Activated naive CD8-positive, alpha-beta T cell treated with anti-CD3 and anti-CD28 coated beads for 36 hours (primary cell): ENCODE measurements around the gene USH1C. TPM values are rescaled to one million over a fixed set of nuclear protein-coding genes. Genes with fewer than 3 reads are reported as not detected.

Experiments used
- DNase-seq: peaks from one replicate; pipeline ENCODE4 v3.0.0; 2021
- H3K27ac Mint-ChIP-seq: one replicate; pipeline ENCODE4 v1.8.0; 2022; ENCODE audit warnings: mild to moderate bottlenecking, moderate library complexity, mixed read lengths
- H3K27me3 Mint-ChIP-seq: one replicate; pipeline ENCODE4 v1.8.0; 2022; ENCODE audit warnings: mild to moderate bottlenecking, mixed read lengths
- H3K36me3 Mint-ChIP-seq: one replicate; pipeline ENCODE4 v1.8.0; 2021; ENCODE audit warnings: mild to moderate bottlenecking, mixed read lengths
- H3K4me1 Mint-ChIP-seq: one replicate; pipeline ENCODE4 v1.8.0; 2021; ENCODE audit warnings: mixed read lengths
- H3K4me3 Mint-ChIP-seq: one replicate; pipeline ENCODE4 v1.8.0; 2022; ENCODE audit warnings: mild to moderate bottlenecking, moderate library complexity, mixed read lengths
- H3K9me3 Mint-ChIP-seq: one replicate; pipeline ENCODE4 v1.8.0; 2022; ENCODE audit warnings: mixed read lengths
- total RNA-seq, 2 experiments: library from RNA; stranded (reverse); gene quantifications; one replicate each; pipeline ENCODE4 v1.2.3, GENCODE V29; 2021

USH1C gene
- total RNA-seq, 2 experiments from 2014 or later = not detected

DNA sequence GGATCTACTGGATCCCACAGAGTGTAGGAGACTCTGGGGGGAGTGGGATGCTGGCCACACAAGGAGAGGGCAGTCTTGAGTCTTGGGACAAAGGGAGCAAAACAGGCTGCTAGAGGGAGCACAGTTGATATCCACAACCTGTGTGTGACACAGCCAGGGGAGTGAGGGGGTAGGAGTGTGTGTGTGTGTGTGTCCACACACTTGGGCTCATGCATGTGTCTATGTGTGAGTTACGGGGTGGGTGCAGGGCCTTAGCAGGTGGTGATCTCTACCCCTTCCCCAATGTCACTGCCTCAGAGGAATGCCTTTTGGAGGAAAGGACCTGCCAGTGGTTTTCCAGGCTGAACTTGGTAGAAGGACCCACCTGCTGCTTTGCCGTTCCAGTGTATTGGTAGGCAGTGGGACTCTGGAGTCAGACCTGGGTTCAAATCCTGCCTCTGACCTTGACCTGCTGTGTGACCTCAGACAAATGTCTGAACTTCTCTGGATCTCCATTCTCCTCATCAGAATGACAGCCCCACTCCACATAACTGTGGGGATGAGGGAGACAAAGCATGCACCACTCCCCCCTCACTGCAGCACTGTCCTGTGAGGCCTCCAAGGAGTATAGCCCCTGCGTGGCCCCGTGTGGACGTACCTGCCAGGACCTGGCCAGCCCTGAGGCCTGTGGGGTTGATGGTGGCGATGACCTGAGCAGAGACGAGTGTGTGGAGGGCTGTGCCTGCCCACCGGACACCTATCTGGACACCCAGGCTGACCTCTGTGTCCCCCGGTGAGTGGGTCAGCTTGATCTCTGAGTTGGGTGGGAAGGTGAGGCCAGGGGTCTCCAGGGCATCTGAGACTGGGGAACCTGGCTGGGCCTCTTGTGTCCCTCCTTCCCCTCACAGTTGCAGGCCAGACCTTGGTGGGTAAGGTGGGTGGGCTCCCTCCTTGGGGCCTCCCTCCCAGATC, 30.2 kb upstream of the USH1C start:
- H3K27ac Mint-ChIP-seq = no peak overlapping the region
- H3K4me3 Mint-ChIP-seq = no peak overlapping the region
- H3K9me3 Mint-ChIP-seq = no peaks in the 10 kb centered on the region
- H3K36me3 Mint-ChIP-seq = no peaks in the 10 kb centered on the region
- H3K4me1 Mint-ChIP-seq = peaks cover 4% of the 10 kb centered on the region
- DNase-seq = no peak
- H3K27me3 Mint-ChIP-seq = no peaks in the 10 kb centered on the region

DNA sequence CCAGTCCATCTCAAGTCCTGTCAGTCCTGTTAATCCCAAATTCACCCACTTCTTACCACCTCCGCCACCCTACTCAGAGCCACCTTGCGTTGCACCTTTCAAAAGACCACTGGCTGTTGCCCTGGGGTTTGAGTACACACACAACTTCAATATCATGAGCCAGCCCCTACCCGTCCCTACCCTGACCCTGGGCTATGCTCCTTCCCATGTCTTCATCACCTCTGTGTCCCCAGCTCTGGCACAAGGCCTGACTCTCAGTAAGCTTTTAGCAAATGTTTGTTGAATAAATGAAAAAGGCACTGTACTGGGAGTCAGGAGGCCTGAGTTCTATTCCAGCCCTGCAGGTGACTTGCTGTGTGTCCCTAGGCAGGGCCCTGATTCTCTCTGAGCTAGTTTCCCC, 29.3 kb upstream of the USH1C start:
- Mint-ChIP-seq H3K27me3 (no peaks in the 10 kb centered on the region), H3K9me3 (no peaks in the 10 kb centered on the region), H3K27ac (no peak overlapping the region), H3K4me3 (no peak overlapping the region), H3K36me3 (no peaks in the 10 kb centered on the region), H3K4me1 (peaks cover 6% of the 10 kb centered on the region)
- no peak for DNase-seq

DNA sequence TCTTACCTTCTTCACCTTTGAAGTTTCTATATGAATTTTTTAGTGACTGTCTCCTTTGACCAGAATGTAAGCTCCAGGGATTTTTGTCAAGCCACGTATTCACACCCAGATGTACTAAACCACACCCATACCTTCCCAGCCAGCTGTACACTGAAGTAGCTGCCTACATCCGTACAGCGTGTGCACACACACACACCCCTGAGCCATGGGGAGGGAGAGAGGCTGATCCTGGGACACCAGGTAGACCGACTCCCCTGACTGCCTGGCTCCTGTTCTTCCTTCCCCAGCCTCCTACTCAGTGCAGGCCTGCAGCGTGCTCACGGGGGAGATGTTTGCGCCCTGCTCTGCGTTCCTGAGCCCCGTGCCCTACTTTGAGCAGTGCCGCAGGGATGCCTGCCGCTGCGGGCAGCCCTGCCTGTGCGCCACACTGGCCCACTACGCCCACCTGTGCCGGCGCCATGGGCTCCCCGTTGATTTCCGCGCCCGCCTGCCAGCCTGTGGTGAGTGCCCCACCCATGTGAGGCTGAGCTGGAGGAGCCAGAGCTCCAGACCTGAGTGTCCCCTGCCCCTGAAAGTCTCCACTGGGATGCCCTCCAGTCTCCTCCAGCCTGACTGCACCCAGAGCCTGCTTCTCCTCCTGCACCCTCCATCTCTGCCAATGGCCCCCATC, 28.7 kb upstream of the USH1C start:
- no peak for DNase-seq
- H3K27ac Mint-ChIP-seq = no peak overlapping the region
- no peaks in the 10 kb centered on the region for H3K27me3 Mint-ChIP-seq
- H3K4me3 Mint-ChIP-seq = no peak overlapping the region
- no peaks in the 10 kb centered on the region for H3K36me3 Mint-ChIP-seq
- H3K4me1 Mint-ChIP-seq = peaks cover 8% of the 10 kb centered on the region
- no peaks in the 10 kb centered on the region for H3K9me3 Mint-ChIP-seq

DNA sequence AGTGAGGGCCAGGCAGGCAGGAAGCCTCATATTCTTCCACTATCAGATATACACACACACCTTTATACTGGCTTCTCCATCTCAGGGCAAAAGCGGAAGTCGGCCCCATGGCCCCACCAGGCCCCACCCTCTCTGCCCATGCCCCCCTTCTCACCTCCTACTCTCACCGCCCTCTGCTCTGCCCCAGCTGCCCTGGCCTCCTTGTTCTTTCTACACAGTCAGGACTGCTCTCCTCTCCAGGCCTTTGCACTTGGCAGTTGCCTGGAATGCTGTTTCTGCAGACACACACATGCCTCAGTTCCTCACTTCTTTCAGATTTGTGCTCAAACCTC, 28.1 kb upstream of the USH1C start:
- no peaks in the 10 kb centered on the region for H3K27me3 Mint-ChIP-seq
- H3K36me3 Mint-ChIP-seq = no peaks in the 10 kb centered on the region
- no peaks in the 10 kb centered on the region for H3K9me3 Mint-ChIP-seq
- H3K4me1 Mint-ChIP-seq = peaks cover 8% of the 10 kb centered on the region
- H3K27ac Mint-ChIP-seq = no peak overlapping the region
- no peak for DNase-seq
- H3K4me3 Mint-ChIP-seq = no peak overlapping the region

DNA sequence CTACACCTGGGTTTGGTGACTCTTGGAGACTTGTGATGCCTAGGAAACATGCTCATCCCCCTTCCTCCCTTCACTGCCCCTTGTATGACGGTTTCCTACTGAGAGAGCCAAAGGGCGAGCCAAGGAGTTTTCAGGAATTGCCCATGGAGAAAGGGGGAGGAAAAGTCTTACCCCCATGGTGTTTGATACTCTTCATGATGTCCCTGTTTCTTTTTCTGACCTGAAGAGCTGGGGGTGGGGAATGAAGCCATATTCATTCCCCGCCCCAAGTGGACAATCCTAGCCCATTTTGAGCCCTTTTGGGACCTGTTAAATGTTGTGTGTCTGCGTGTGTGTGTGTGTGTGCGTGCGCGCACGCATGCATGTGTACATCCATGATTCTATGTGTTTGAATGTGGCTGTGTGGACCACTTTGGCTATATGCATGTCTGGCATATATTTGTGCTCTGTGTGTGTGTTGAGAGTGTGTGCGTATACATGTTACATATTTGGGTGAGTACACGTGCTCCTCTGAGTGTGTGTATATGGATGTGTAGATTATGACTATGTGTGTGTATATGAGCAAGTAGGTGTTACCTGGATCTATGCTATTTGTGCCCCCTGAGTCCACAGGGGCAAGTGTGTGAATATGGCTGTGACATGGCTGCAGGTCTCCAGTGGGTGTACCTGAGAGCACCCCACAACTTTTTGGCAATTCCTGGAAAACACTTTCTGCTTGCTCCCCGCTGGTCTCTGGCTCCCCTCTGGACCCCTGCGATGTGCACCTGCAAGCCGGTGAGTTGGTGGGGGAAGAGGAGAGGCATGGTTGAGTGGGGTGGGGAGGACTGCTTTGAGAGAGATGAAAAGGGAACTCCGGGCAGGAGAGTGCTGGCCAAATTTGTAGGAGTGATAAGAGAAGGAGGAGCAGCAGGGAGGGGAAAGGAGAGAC, 27.5 kb upstream of the USH1C start:
- H3K27ac Mint-ChIP-seq = no peak overlapping the region
- no peak for DNase-seq
- peaks cover 8% of the 10 kb centered on the region for H3K4me1 Mint-ChIP-seq
- H3K27me3 Mint-ChIP-seq = no peaks in the 10 kb centered on the region
- no peaks in the 10 kb centered on the region for H3K9me3 Mint-ChIP-seq
- H3K36me3 Mint-ChIP-seq = no peaks in the 10 kb centered on the region
- no peak overlapping the region for H3K4me3 Mint-ChIP-seq

DNA sequence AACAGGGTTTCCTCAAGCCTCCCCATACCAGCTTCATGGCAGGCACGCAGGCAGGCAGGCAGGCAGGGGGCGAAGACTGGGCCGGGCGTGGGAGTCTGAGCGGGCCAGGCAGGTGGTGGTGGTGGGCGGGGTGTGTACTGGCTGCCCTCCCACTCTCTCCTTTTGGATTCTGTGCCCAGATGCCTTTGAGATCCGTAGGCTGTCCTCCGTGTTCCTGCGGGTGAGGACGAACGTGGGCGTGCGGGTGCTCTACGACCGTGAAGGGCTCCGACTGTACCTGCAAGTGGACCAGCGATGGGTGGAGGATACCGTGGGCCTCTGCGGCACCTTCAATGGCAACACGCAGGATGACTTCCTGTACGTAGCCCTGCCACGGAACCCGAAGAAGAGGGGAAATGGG, 25.8 kb upstream of the USH1C start:
- Mint-ChIP-seq H3K36me3 (no peaks in the 10 kb centered on the region), H3K4me1 (peaks cover 8% of the 10 kb centered on the region), H3K27me3 (no peaks in the 10 kb centered on the region), H3K4me3 (no peak overlapping the region), H3K27ac (no peak overlapping the region), H3K9me3 (no peaks in the 10 kb centered on the region)
- no peak for DNase-seq

DNA sequence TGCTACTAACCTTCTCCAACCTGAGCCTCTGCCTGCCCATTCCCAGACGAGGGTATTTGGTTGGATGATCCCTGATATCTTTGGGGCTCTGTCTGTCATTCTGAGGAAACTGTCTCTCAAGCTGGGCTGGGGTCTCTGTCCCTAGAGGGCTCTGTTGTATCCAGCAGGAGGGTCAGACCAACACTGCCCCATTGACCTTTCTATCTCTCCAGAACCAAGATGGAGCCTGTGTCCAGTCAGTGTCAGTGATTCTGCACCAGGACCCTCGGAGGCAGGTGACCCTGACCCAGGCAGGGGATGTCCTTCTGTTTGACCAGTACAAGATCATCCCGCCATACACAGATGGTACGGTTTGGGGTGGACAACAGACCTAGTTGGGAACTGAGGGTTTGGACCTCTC, 24.7 kb upstream of the USH1C start:
- no peaks in the 10 kb centered on the region for H3K27me3 Mint-ChIP-seq
- no peaks in the 10 kb centered on the region for H3K9me3 Mint-ChIP-seq
- H3K27ac Mint-ChIP-seq = no peak overlapping the region
- H3K4me3 Mint-ChIP-seq = no peak overlapping the region
- H3K4me1 Mint-ChIP-seq = peaks cover 8% of the 10 kb centered on the region
- H3K36me3 Mint-ChIP-seq = no peaks in the 10 kb centered on the region
- DNase-seq = no peak

DNA sequence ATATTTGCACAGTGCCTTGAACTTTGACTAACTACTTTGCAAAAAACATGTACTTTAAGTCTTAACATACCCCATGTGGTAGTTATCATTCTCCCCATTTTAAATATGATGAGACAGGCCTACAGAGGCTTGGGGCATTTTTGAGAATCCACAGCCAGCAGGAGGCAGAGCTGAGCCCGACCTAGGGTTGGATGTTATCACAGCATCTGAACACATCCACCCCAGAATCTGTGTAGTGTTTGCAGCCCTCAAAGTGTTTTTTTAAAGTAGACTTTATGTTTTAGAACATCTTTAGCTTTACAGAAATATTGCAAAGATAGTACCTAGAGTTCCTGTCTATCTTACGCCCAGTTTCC, 20.4 kb upstream of the USH1C start:
- Mint-ChIP-seq H3K4me1 (peaks cover 3% of the 10 kb centered on the region), H3K9me3 (no peaks in the 10 kb centered on the region), H3K4me3 (no peak overlapping the region), H3K36me3 (no peaks in the 10 kb centered on the region), H3K27me3 (no peaks in the 10 kb centered on the region), H3K27ac (no peak overlapping the region)
- no peak for DNase-seq

DNA sequence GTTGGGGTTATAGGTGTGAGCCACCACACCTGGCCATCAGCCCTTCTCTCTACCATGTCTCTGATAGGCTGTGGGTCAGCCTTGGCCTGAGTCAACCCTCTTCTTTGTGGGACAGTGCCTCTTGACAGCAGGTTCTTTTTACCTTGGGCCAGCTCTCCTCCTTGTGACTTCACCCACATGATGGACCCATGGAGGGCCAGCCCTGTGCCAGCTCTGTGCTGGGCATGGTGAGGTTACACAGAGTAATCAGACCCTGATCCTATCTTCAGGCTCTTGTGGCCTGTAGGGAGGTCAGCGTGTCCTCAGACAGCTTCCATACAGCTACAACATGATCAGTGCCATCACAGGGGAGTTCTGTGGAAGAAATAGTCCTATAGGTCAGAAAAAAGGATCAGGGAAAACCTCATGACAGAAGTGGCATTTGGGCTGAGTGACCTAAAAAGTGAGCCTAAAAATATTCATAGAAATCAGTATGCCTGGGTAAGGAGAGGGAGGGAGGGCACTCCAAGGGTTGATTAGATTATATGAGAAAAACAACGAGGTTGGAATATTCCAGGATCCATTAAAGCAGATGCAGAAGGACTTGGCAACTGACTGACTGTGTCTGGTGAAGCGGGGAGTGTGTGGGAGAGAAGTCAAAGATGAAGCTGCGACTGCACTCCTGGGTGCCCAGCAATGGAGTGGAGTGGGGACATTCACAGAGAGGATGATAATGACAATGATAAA, 19.9 kb upstream of the USH1C start:
- DNase-seq = no peak
- Mint-ChIP-seq H3K27ac (no peak overlapping the region), H3K36me3 (no peaks in the 10 kb centered on the region)

DNA sequence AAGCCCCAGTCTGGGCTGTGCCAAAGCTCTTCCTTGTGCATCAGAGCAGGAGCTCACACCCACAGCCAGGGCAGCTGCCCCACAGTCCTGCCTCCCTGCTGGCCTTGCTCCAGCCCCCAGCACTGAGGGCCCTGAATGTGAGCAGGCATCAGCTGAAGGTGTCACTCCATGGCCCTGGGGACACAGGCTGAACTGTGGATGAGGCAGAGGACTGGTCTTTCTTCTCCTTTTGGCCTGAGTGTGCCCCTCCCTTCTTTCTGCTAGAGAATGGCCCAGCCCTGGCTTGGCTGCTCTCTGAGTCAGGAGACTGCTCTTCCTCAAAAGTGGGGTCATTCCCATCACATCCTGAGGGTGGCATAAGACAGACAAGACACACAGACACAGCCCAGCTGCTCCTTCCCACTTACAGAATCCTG, 19.0 kb upstream of the USH1C start:
- no peaks in the 10 kb centered on the region for H3K36me3 Mint-ChIP-seq
- H3K27me3 Mint-ChIP-seq = no peaks in the 10 kb centered on the region
- no peaks in the 10 kb centered on the region for H3K9me3 Mint-ChIP-seq
- H3K4me1 Mint-ChIP-seq = no peaks in the 10 kb centered on the region
- H3K27ac Mint-ChIP-seq = no peak overlapping the region
- H3K4me3 Mint-ChIP-seq = no peak overlapping the region
- DNase-seq = no peak

More for the DNA sequence above, 19.9 kb upstream of the USH1C start:
- peaks cover 3% of the 10 kb centered on the region for H3K4me1 Mint-ChIP-seq
- H3K9me3 Mint-ChIP-seq = no peaks in the 10 kb centered on the region
- H3K4me3 Mint-ChIP-seq = no peak overlapping the region
- H3K27me3 Mint-ChIP-seq = no peaks in the 10 kb centered on the region

DNA sequence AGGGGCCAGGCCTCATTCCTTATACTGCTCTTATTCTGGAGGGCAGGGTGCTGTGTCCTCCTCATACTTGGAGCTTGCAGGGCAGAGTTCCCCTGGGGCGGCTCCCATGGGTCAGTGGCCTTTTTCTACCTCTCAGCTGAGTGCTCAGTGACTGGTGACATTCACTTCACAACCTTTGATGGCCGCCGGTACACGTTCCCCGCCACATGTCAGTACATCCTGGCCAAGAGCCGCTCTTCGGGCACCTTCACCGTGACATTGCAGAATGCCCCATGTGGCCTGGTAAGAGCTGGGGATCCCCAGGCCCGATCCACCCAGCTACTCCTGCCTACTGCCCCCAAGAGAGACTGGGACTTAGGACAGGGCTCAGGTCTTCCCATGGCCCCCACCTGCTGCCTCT, 17.3 kb upstream of the USH1C start:
- H3K36me3 Mint-ChIP-seq = no peaks in the 10 kb centered on the region
- no peak overlapping the region for H3K4me3 Mint-ChIP-seq
- peaks cover 4% of the 10 kb centered on the region for H3K27me3 Mint-ChIP-seq
- no peak overlapping the region for H3K27ac Mint-ChIP-seq
- DNase-seq = no peak
- no peaks in the 10 kb centered on the region for H3K9me3 Mint-ChIP-seq
- H3K4me1 Mint-ChIP-seq = no peaks in the 10 kb centered on the region

DNA sequence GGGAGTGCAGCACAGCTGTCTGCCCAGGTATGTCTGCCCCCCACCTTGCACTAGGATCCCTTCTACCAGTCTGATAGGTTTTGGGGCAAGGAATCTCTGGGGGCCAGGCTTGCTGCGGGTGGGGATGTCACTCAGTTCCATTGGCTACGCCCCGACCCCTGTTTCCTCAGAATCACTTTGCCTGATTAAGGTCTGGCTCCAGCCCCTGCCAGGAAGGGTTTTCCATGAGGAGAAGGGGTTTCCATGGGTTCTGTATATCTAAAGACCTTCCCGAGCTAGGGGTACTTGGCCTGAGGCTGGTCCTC, 16.8 kb upstream of the USH1C start:
- Mint-ChIP-seq H3K4me1 (no peaks in the 10 kb centered on the region), H3K27ac (no peak overlapping the region), H3K27me3 (peaks cover 4% of the 10 kb centered on the region), H3K4me3 (no peak overlapping the region), H3K9me3 (no peaks in the 10 kb centered on the region), H3K36me3 (no peaks in the 10 kb centered on the region)
- no peak for DNase-seq

DNA sequence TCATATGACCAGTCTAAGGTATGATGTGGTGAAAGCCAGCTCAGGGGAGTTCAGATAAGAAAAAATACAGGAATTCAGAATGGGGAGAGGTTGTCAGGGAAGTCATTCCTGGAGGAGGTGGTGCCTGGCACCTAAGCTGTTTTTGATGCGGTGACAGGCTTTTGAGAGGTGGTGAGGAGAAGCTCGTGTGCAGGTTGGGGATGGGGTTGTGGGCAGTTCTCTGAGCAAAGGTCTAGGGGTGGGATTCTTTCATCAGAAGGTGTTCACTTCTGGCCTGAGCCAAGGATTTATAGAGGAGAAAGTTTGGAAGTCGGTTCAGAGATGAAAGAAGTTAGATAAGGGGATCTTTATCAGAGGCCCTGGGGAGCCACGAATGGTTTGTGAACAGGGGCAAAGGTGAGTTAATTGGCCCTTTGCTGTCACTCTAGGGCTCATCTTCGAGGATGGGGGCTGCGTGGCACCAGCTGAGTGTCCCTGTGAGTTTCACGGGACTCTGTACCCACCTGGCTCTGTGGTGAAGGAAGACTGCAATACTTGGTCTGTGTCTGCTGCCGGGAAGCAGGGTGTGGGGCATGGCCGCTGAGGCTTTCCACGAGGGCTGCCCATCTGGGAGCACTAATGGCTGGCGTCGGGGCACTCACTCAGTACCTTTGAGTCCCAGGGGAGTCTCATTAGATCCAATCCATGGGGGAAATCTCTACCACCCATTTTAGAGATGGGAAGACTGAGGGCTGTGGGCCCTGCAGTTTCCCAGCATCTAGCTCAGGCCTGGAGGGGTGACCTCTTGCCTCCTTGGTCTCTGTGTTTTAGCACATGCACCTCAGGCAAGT, 16.3 kb upstream of the USH1C start:
- H3K27me3 Mint-ChIP-seq = peaks cover 4% of the 10 kb centered on the region
- DNase-seq = no peak
- H3K27ac Mint-ChIP-seq = no peak overlapping the region
- H3K4me1 Mint-ChIP-seq = no peaks in the 10 kb centered on the region
- H3K4me3 Mint-ChIP-seq = no peak overlapping the region
- H3K9me3 Mint-ChIP-seq = no peaks in the 10 kb centered on the region
- H3K36me3 Mint-ChIP-seq = no peaks in the 10 kb centered on the region
